Posterior vena cava (tissue), 2 donors: ENCODE data around the gene IRX6. TPM values are rescaled to one million over a fixed set of nuclear protein-coding genes. Genes with fewer than 3 reads are reported as not detected.
A peak's percentile ranks its signal among the peaks of the same experiment; 100 is the strongest.

ENCODE experiments used
- DNase-seq: peaks from one replicate; pipeline ENCODE4 v3.0.0-alpha.2; 2020; ENCODE audit warnings: low spot score
- intact Hi-C, 2 donors: fragments of 100-400 bp; cut with DNase I; formaldehyde crosslinking; loops; one replicate each; pipeline versions ENCODE4 v1.14.1 to v1.14.2; 2022 to 2023
- total RNA-seq, 2 donors: library from RNA; stranded (reverse); fragmentation: NEBNext Ultra II Directional; extraction: Animal tissue kit (Norgen Biotek cat#: 25700); gene quantifications; one replicate each; pipeline ENCODE4 v1.2.1, GENCODE V29; 2021
- donor health status: DM: yes; HTN: yes; CAD: no.
- donor health status: DM: yes; HTN: yes; CAD: no.

The IRX6 gene
- total RNA-seq, 2 donors from 2014 or later, result 0.42 to 0.67 TPM

- no peak for DNase-seq
- intact Hi-C loops, result no loop called here
These were observed 21.4 kb upstream of the IRX6 start for GRCh38 chr16:55302635-55303034.

GRCh38 chr16:55308973-55309372, 15.0 kb upstream of the IRX6 start:
- intact Hi-C loops, result no loop called here
- DNase-seq, result no peak

GRCh38 chr16:55322327-55322726, 1.7 kb upstream of the IRX6 start:
- intact Hi-C loops, result no loop called here
- no peak for DNase-seq

- peak; percentile 83 for DNase-seq
- intact Hi-C loops, result no loop called here
These were observed 479 bp downstream of the IRX6 start for GRCh38 chr16:55324285-55325079.

GRCh38 chr16:55325080-55325447, 1.1 kb downstream of the IRX6 start:
- intact Hi-C loops, result no loop called here
- no peak for DNase-seq

- intact Hi-C loops, result no loop called here
- no peak for DNase-seq
These were observed 1.6 kb downstream of the IRX6 start for GRCh38 chr16:55325458-55326109.

- intact Hi-C loops, result no loop called here
- DNase-seq, result no peak
These were observed 2.5 kb downstream of the IRX6 start for GRCh38 chr16:55326261-55327092.

- DNase-seq, result no peak
- intact Hi-C loops, result no loop called here
These were observed 4.9 kb downstream of the IRX6 start for GRCh38 chr16:55328611-55329569.

GRCh38 chr16:55329791-55330428, 5.9 kb downstream of the IRX6 start:
- intact Hi-C loops, result no loop called here

GRCh38 chr16:55330781-55331647, 7.0 kb downstream of the IRX6 start:
- no peak for DNase-seq
- intact Hi-C loops, result no loop called here

More at GRCh38 chr16:55329791-55330428, 5.9 kb downstream of the IRX6 start:
- no peak for DNase-seq

- DNase-seq, result no peak
- intact Hi-C loops, result no loop called here
These were observed 7.7 kb downstream of the IRX6 start for GRCh38 chr16:55331648-55332185.

GRCh38 chr16:55333684-55334083, 9.7 kb downstream of the IRX6 start:
- intact Hi-C loops, result no loop called here
- DNase-seq, result no peak

- intact Hi-C loops, result no loop called here
- no peak for DNase-seq
These were observed 14.6 kb downstream of the IRX6 start for GRCh38 chr16:55338646-55339045.

GRCh38 chr16:55340445-55340844, 16.4 kb downstream of the IRX6 start:
- no peak for DNase-seq
- intact Hi-C loops, result no loop called here

- DNase-seq, result no peak
- intact Hi-C loops, result no loop called here
These were observed 17.7 kb downstream of the IRX6 start for GRCh38 chr16:55341681-55342080.

- intact Hi-C loops, result no loop called here
These were observed 22.5 kb downstream of the IRX6 start for GRCh38 chr16:55346475-55346874.

GRCh38 chr16:55349867-55350266, 25.9 kb downstream of the IRX6 start:
- intact Hi-C loops, result no loop called here
- DNase-seq, result no peak

More at GRCh38 chr16:55346475-55346874, 22.5 kb downstream of the IRX6 start:
- no peak for DNase-seq
